Ishikawa (cell line): ENCODE results near the gene SPG11.

Source experiments
- CEBPB ChIP-seq: IDR thresholded peaks from 2 replicates; pipeline ENCODE4 v1.6.1; 2012
- CREB1 ChIP-seq: IDR thresholded peaks from 2 replicates; pipeline ENCODE4 v1.6.1; 2012; ENCODE audit warnings: low read depth
- EGR1 ChIP-seq: IDR thresholded peaks from 2 replicates; pipeline ENCODE4 v1.6.1; 2012
- EP300 ChIP-seq: IDR thresholded peaks from 2 replicates; pipeline ENCODE4 v1.6.1; 2012; ENCODE audit warnings: borderline replicate concordance
- FOXM1 ChIP-seq: IDR thresholded peaks from 2 replicates; pipeline ENCODE4 v1.6.1; 2012; ENCODE audit warnings: low read depth, borderline replicate concordance
- NFIC ChIP-seq: IDR thresholded peaks from 2 replicates; pipeline ENCODE4 v1.6.1; 2012
- RAD21 ChIP-seq: IDR thresholded peaks from 2 replicates; pipeline ENCODE4 v1.6.1; 2012; ENCODE audit warnings: low read depth
- TAF1 ChIP-seq: IDR thresholded peaks from 2 replicates; pipeline ENCODE4 v1.6.1; 2012; ENCODE audit warnings: low read depth, mild to moderate bottlenecking
- TCF12 ChIP-seq: IDR thresholded peaks from 2 replicates; pipeline ENCODE4 v1.6.1; 2012; ENCODE audit warnings: low read depth
- TEAD4 ChIP-seq: IDR thresholded peaks from 2 replicates; pipeline ENCODE4 v1.6.1; 2012
- YY1 ChIP-seq: IDR thresholded peaks from 2 replicates; pipeline ENCODE4 v1.6.1; 2012; ENCODE audit warnings: low read depth
- ZBTB7A ChIP-seq: IDR thresholded peaks from 2 replicates; pipeline ENCODE4 v1.6.1; 2012; ENCODE audit warnings: low read depth
- TF ChIP-seq, protein P1 (sequence below): IDR thresholded peaks from 2 replicates; pipeline ENCODE4 v1.6.1; 2012; ENCODE audit warnings: low read depth, mild to moderate bottlenecking
- TF ChIP-seq, protein P2 (sequence below): IDR thresholded peaks from 2 replicates; pipeline ENCODE4 v1.6.1; 2012
- TF ChIP-seq, protein P3 (sequence below): IDR thresholded peaks from 2 replicates; pipeline ENCODE4 v1.6.1; 2012

Gene SPG11

DNA sequence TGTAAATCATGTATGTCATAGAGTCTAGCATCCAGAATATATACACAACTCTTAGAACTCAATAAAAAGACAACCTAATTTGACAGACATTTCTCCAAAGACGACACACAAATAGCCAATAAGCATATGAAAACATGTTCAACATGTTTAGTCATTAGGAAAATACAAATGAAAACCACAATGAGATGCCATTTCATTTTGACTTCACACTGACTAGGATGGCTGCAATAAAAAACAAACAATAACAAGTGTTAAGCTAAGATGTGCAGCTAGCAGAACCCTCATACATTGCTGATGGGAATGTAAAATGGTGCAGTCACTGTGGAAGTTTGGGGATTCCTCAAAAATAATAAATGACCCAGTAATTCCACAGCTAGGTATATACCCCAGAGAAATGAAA lies 16.4 kb downstream of the SPG11 start:
- TF ChIP-seq NFIC (no peak), FOXM1 (no peak), TAF1 (no peak), TCF12 (no peak), EP300 (no peak)

DNA sequence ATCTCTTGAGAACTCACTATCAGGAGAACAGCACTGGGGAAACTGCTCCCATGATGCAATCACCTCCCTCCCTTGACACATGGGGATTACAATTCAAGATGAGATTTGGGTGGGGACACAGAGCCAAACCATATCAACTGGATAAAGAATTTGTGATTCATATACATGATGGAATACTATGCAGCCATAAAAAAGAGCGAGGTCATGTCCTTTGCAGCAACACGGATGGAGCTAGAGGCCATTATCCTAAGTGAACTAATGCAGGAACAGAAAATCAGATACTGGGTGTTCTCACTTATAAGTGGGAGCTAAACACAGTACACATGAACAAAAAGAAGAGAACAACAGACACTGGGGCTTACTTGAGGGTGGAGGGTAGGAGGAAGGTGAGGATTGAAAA lies 17.0 kb downstream of the SPG11 start:
- TF ChIP-seq CREB1 (no peak), YY1 (no peak), NFIC (no peak), TEAD4 (no peak), EP300 (no peak), CEBPB (no peak), TAF1 (no peak), EGR1 (no peak), RAD21 (no peak), TCF12 (no peak), ZBTB7A (no peak), FOXM1 (no peak)
- TF ChIP-seq, protein P1, sequence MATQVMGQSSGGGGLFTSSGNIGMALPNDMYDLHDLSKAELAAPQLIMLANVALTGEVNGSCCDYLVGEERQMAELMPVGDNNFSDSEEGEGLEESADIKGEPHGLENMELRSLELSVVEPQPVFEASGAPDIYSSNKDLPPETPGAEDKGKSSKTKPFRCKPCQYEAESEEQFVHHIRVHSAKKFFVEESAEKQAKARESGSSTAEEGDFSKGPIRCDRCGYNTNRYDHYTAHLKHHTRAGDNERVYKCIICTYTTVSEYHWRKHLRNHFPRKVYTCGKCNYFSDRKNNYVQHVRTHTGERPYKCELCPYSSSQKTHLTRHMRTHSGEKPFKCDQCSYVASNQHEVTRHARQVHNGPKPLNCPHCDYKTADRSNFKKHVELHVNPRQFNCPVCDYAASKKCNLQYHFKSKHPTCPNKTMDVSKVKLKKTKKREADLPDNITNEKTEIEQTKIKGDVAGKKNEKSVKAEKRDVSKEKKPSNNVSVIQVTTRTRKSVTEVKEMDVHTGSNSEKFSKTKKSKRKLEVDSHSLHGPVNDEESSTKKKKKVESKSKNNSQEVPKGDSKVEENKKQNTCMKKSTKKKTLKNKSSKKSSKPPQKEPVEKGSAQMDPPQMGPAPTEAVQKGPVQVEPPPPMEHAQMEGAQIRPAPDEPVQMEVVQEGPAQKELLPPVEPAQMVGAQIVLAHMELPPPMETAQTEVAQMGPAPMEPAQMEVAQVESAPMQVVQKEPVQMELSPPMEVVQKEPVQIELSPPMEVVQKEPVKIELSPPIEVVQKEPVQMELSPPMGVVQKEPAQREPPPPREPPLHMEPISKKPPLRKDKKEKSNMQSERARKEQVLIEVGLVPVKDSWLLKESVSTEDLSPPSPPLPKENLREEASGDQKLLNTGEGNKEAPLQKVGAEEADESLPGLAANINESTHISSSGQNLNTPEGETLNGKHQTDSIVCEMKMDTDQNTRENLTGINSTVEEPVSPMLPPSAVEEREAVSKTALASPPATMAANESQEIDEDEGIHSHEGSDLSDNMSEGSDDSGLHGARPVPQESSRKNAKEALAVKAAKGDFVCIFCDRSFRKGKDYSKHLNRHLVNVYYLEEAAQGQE = no peak
- TF ChIP-seq, protein P2, sequence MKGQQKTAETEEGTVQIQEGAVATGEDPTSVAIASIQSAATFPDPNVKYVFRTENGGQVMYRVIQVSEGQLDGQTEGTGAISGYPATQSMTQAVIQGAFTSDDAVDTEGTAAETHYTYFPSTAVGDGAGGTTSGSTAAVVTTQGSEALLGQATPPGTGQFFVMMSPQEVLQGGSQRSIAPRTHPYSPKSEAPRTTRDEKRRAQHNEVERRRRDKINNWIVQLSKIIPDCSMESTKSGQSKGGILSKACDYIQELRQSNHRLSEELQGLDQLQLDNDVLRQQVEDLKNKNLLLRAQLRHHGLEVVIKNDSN = no peak
- TF ChIP-seq, protein P3, sequence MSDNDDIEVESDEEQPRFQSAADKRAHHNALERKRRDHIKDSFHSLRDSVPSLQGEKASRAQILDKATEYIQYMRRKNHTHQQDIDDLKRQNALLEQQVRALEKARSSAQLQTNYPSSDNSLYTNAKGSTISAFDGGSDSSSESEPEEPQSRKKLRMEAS = no peak

DNA sequence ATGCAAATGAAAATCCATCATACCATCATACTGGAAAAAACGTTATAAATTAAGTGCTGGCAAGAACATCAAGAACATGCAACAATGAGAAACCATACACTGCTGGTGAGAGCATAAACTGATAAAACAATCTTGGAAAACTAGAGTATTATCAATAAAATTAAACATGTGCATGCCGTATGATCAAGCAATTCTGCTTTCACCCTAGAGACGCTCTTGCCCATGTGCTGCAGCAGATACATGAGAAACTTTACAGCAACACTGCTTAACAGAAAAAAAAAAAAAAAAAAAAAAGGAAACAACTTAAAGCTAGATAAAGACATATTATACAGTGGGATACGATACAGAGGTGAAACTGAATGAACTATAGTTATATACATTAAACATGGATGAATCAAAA lies 21.8 kb downstream of the SPG11 start:
- TF ChIP-seq TAF1 (no peak), NFIC (no peak), CEBPB (no peak), RAD21 (no peak), EGR1 (no peak), ZBTB7A (no peak), EP300 (no peak), YY1 (no peak)
- TF ChIP-seq, protein P3 = no peak
- TF ChIP-seq, protein P2 = no peak

DNA sequence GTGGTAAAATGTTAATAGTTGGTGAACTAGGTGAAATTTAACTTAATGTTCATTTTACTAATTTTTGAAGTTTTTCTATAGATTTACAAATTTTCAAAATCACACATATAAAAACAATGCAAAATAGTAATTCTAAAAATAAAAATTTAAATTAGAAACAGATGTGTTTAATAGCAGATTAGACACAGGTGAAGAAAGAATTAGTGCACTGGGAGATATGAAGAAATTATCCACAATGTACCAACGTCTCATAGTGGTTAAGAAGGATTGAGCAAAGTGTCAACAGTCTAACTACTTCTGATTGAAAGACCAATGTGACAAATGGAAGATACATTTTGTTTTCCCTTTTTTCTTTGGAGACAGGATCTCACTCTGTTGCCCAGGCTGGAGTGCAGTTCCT lies 26.5 kb downstream of the SPG11 start:
- TF ChIP-seq RAD21 = no peak

DNA sequence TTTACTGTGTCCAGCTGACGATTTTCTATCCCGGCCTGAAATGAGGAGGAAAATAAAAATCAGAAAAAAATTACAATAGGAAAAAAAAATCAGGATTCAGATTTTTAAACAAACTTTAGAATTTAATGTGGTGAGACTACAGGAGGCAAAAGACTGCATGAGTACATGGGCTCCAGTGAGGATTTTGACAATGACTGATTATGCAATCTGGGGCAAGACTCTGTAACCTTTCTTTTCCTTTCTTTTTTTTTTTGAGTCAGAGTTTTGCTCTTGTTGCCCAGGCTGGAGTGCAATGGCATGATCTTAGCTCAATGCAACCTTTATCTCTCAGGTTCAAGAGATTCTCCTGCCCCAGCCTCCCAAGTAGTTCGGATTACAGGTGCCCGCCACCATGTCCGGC lies 29.9 kb downstream of the SPG11 start:
- TF ChIP-seq CREB1 (no peak), TAF1 (no peak), NFIC (no peak), EP300 (no peak), TEAD4 (no peak), RAD21 (no peak), EGR1 (no peak), TCF12 (no peak), YY1 (no peak)
- TF ChIP-seq, protein P3 = no peak
- TF ChIP-seq, protein P2 = no peak
- TF ChIP-seq, protein P1 = no peak

DNA sequence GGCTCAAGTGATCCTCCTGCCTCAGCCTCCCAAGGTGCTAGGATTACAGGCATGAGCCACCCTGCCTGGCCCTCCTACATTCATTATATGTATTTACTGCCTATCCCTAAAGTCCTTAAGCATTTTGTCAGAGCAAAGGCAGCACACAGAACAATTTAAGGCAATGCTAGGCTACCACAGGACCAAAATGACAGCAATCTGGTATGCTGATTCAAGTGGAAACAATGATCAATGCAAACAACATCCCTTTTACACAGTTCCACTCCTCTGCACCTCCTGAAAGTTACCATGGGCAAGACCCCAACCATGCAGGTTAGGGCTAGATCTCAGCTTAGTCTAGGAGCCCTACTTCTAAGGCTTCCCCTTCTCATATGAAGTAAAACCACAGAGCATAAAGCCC lies 40.3 kb downstream of the SPG11 start:
- TF ChIP-seq YY1 = no peak
- no peak for TF ChIP-seq CREB1
- no peak for TF ChIP-seq EP300
- TF ChIP-seq, protein P2 = no peak
- TF ChIP-seq RAD21 = no peak
- TF ChIP-seq ZBTB7A = no peak
- TF ChIP-seq, protein P3 = no peak
- TF ChIP-seq EGR1 = no peak
- TF ChIP-seq NFIC = no peak
- no peak for TF ChIP-seq TAF1
- TF ChIP-seq TCF12 = no peak
- TF ChIP-seq CEBPB = no peak
- TF ChIP-seq, protein P1 = no peak
- TF ChIP-seq TEAD4 = no peak
- TF ChIP-seq FOXM1 = no peak
